GM12878 (cell line): ENCODE results near the gene ERAS. TPM values are rescaled to one million over a fixed set of nuclear protein-coding genes. Genes with fewer than 3 reads are reported as not detected.

Experiments used
- ASH2L ChIP-seq: fragments of 300-600, 200-600 bp; sonication (generic); IDR thresholded peaks from 2 replicates; pipeline ENCODE4 v1.6.1; 2017; ENCODE audit warnings: low read depth, mild to moderate bottlenecking, borderline replicate concordance
- CEBPB ChIP-seq, 2 experiments: fragments of 150-350 bp in 1 of 2; IDR thresholded peaks; 2 replicates each; pipeline ENCODE4 v1.6.1; 2012 to 2014; ENCODE audit warnings: low read depth in 2 of 2, low read length in 2 of 2, borderline replicate concordance in 1 of 2, inconsistent platforms in 1 of 2
- CUX1 ChIP-seq: IDR thresholded peaks from 2 replicates; pipeline ENCODE4 v1.6.1; 2012; ENCODE audit warnings: improper control_type of control experiment, low read depth, low read length; ENCODE audit not compliant: insufficient replicate concordance
- EED ChIP-seq: sonication (generic); IDR thresholded peaks from 2 replicates; pipeline ENCODE4 v1.6.1; 2016; ENCODE audit warnings: antibody characterized with exemption, low read depth
- EP300 ChIP-seq, 2 experiments: fragments of 150-350 bp in 1 of 2; IDR thresholded peaks; 2 replicates each; pipeline ENCODE4 v1.6.1; 2011 to 2012; ENCODE audit warnings: low read depth in 2 of 2, low read length in 2 of 2, borderline replicate concordance in 1 of 2, improper control_type of control experiment in 1 of 2, inconsistent platforms in 1 of 2; ENCODE audit not compliant: control insufficient read depth in 1 of 2
- ESRRA ChIP-seq: IDR thresholded peaks from 2 replicates; pipeline ENCODE4 v1.6.1; 2012; ENCODE audit warnings: mild to moderate bottlenecking, low read length, improper control_type of control experiment
- MAX ChIP-seq: IDR thresholded peaks from 2 replicates; pipeline ENCODE4 v1.6.1; 2012; ENCODE audit warnings: low read depth, low read length, improper control_type of control experiment
- MTA2 ChIP-seq: fragments of 450-650 bp; IDR thresholded peaks from 2 replicates; pipeline ENCODE4 v1.6.1; 2016; ENCODE audit warnings: low read depth, mild to moderate bottlenecking, moderate library complexity
- NBN ChIP-seq: fragments of 450-650 bp; IDR thresholded peaks from 2 replicates; pipeline ENCODE4 v1.6.1; 2016
- PKNOX1 ChIP-seq: fragments of 450-650 bp; IDR thresholded peaks from 2 replicates; pipeline ENCODE4 v1.6.1; 2016; ENCODE audit warnings: mild to moderate bottlenecking
- RELA ChIP-seq: fragments of 450-650 bp; IDR thresholded peaks from 2 replicates; pipeline ENCODE4 v1.8.0; 2014; ENCODE audit warnings: borderline replicate concordance; ENCODE audit not compliant: partially characterized antibody
- SIX5 ChIP-seq: IDR thresholded peaks from 2 replicates; pipeline ENCODE4 v1.6.1; 2011; ENCODE audit warnings: mild to moderate bottlenecking, low read depth, low read length, moderate library complexity; ENCODE audit not compliant: severe bottlenecking
- SMAD1 ChIP-seq: fragments of 450-650 bp; IDR thresholded peaks from 2 replicates; pipeline ENCODE4 v1.6.1; 2018; ENCODE audit warnings: mild to moderate bottlenecking, low read depth; ENCODE audit not compliant: partially characterized antibody
- SMC3 ChIP-seq: IDR thresholded peaks from 2 replicates; pipeline ENCODE4 v1.6.1; 2011; ENCODE audit warnings: low read length, improper control_type of control experiment, borderline replicate concordance
- SREBF1 ChIP-seq: IDR thresholded peaks from 2 replicates; pipeline ENCODE4 v1.6.1; 2012; ENCODE audit warnings: mild to moderate bottlenecking, low read length
- STAT1 ChIP-seq: fragments of 450-650 bp; conservative IDR thresholded peaks from 2 replicates; pipeline ENCODE4 v1.6.1; 2014; ENCODE audit warnings: antibody characterized with exemption, mild to moderate bottlenecking
- YBX1 ChIP-seq: fragments of 450-650 bp; IDR thresholded peaks from 2 replicates; pipeline ENCODE4 v1.6.1; 2016; ENCODE audit warnings: antibody characterized with exemption
- YY1 ChIP-seq: IDR thresholded peaks from 2 replicates; pipeline ENCODE4 v1.6.1; 2011; ENCODE audit warnings: low read depth, mild to moderate bottlenecking, low read length
- ZNF687 ChIP-seq: fragments of 450-650 bp; IDR thresholded peaks from 2 replicates; pipeline ENCODE4 v1.6.1; 2017; ENCODE audit warnings: mild to moderate bottlenecking, moderate library complexity
- polyA plus RNA-seq, 11 experiments: library from polyadenylated mRNA; depleted of rRNA in 4 of 11; unstranded in 6 of 11; stranded (reverse) in 5 of 11; fragments of >200 nt; fragmentation: Nextera tagmentation in 4 of 11; fragmentation: Illumina TruSeq in 1 of 11; extraction: Ambion mirVana in 4 of 11; extraction: Trizol in 1 of 11; gene quantifications; 1 replicate in 1 of 11; 2 replicates in 10 of 11; pipeline versions ENCODE4 v1.2.1 to v1.2.3, GENCODE V29; 2011 to 2016; ENCODE audit warnings: inconsistent platforms in 2 of 11, missing spikeins in 2 of 11, low read depth in 1 of 11
- total RNA-seq, 4 experiments: library from RNA; depleted of rRNA in 3 of 4; stranded (reverse); fragments of >200 nt in 3 of 4; fragmentation: Illumina TruSeq in 1 of 4; extraction: Trizol in 1 of 4; gene quantifications; 2 replicates each; pipeline versions ENCODE4 v1.2.1 to v1.2.3, GENCODE V29; 2013 to 2021

ERAS gene
- total and polyA plus RNA-seq, 10 of the 15 experiments (the other 5 are each of a cell fraction or from before 2014, with no cell fraction given): not detected

GRCh38 chrX:48802089-48802904, 24.0 kb upstream of the ERAS start (continued):
- no peak for TF ChIP-seq EED
- no peak for TF ChIP-seq ASH2L
- peak; percentile 15; the same call in 1 of the 2 replicates for TF ChIP-seq MTA2
- no peak for TF ChIP-seq RELA
- TF ChIP-seq CUX1: no peak
- no peak for TF ChIP-seq STAT1
- TF ChIP-seq CEBPB (IDR thresholded peaks at IDR 0.05; ENCODE audit: borderline replicate concordance in 1 of 2, low read depth in 2 of 2, low read length in 2 of 2): no peak
- TF ChIP-seq ZNF687: no peak
- no peak for TF ChIP-seq MAX
- TF ChIP-seq SMAD1: no peak
- no peak for TF ChIP-seq YBX1
- TF ChIP-seq PKNOX1: peak; percentile 28; the same call in 1 of the 2 replicates
- TF ChIP-seq YY1: no peak
- TF ChIP-seq SMC3: no peak
- TF ChIP-seq SIX5: no peak
- no peak for TF ChIP-seq ESRRA
- TF ChIP-seq NBN: peak; percentile 93
- TF ChIP-seq SREBF1: no peak
- TF ChIP-seq EP300 (IDR thresholded peaks at IDR 0.05; ENCODE audit: borderline replicate concordance in 1 of 2, control insufficient read depth in 1 of 2, low read depth in 2 of 2, low read length in 2 of 2): no peak
